Large intestine (tissue), 3 donors: ENCODE data around the gene NPHP4. TPM values are rescaled to one million over a fixed set of nuclear protein-coding genes. Genes with fewer than 3 reads are reported as not detected.

Experiments
- DNase-seq, 2 donors: peaks; one replicate each; pipeline versions ENCODE4 v3.0.0 to v3.0.0-alpha.2; 2013
- H3K27ac ChIP-seq: one replicate; pipeline ENCODE4 v1.5.1; 2013; ENCODE audit warnings: low read length
- H3K27me3 ChIP-seq: 2 replicates; pipeline ENCODE4 v1.6.1; 2013; ENCODE audit warnings: low read length; ENCODE audit not compliant: control insufficient read depth, insufficient read depth
- H3K36me3 ChIP-seq: 2 replicates; pipeline ENCODE4 v1.6.1; 2013; ENCODE audit warnings: low read length; ENCODE audit not compliant: control insufficient read depth, insufficient read depth
- H3K4me1 ChIP-seq: one replicate; pipeline ENCODE4 v1.6.1; 2013; ENCODE audit warnings: low read length; ENCODE audit not compliant: control insufficient read depth, insufficient read depth
- H3K4me3 ChIP-seq: one replicate; pipeline ENCODE4 v1.5.1; 2013; ENCODE audit warnings: low read length
- H3K9me3 ChIP-seq: one replicate; pipeline ENCODE4 v1.6.1; 2013; ENCODE audit warnings: mild to moderate bottlenecking, low read depth, low read length, moderate library complexity; ENCODE audit not compliant: control insufficient read depth
- WGBS: methylation state at CpG from one replicate; pipeline ENCODE4 v1.1.5; 2013; ENCODE audit warnings: low lambda C conversion rate; ENCODE audit not compliant: insufficient coverage; 5-methylcytosine and 5-hydroxymethylcytosine counted together
- polyA plus RNA-seq: library from polyadenylated mRNA; unstranded; fragments of 120-200 nt; gene quantifications from one replicate; pipeline ENCODE4 v1.2.1, GENCODE V29; 2013

Gene NPHP4
- polyA plus RNA-seq, 1 donor = 11.4 TPM

- H3K9me3 ChIP-seq = no peaks in the 10 kb centered on the region
- H3K27ac ChIP-seq = no peak overlapping the region
- no peak for DNase-seq
- H3K4me3 ChIP-seq = no peak overlapping the region
- H3K27me3 ChIP-seq = peaks cover 18% of the 10 kb centered on the region
- no CpG with 5 or more reads among the region's 17 CpGs for WGBS
- no peaks in the 10 kb centered on the region for H3K4me1 ChIP-seq
- no peaks in the 10 kb centered on the region for H3K36me3 ChIP-seq
These were observed 3.8 kb upstream of the NPHP4 start for GRCh38 chr1:5995871-5996630.

DNA sequence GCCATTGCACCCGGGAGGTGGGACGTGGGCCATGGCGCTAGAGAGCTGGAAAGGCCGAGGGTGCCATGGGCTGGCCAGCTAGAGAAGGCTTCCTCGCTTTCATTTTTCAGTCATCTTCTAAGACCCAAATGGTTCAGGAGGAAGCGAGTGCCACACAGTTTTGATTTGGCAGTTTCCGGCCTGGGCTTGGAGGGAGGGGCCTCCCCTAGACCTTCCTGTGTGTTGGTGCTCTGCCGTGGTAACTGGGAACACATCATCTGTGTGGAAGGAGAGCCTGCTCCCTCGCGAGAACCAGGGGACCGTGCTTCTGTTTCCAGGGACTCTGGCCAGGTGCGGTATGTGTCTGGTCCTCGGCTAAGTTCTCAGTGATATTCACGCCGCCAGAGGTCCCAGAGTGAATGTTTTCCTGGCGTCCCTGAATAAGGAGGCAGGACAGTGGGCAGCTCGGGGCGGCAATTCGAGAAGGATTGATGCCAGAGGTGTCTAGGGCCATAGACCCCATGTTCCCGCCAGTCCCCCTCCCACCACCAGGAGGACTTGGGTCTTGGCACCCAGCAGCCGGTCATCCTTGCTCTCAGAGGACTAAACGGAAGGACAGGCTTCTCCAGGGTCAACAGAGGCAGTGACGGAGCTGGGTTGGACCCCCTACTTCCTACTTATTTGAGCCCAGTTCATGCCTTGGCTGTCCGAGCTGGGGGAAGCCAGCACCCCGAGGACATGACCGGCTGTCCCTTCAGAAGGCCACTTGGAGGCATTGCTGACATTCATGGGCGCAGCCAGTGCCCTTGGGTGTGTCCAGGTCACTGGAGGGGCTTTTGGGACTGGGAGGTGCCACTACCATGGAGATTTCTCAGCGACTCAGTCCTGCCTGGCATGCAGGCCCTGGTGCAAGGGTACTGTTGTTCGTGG lies 2.7 kb upstream of the NPHP4 start:
- H3K4me1 ChIP-seq = peaks cover 5% of the 10 kb centered on the region
- no peak overlapping the region for H3K27ac ChIP-seq
- no peaks in the 10 kb centered on the region for H3K9me3 ChIP-seq
- DNase-seq = no peak
- H3K36me3 ChIP-seq = no peaks in the 10 kb centered on the region
- no peak overlapping the region for H3K4me3 ChIP-seq
- WGBS = no CpG with 5 or more reads among the region's 29 CpGs
- H3K27me3 ChIP-seq = peaks cover 18% of the 10 kb centered on the region

DNA sequence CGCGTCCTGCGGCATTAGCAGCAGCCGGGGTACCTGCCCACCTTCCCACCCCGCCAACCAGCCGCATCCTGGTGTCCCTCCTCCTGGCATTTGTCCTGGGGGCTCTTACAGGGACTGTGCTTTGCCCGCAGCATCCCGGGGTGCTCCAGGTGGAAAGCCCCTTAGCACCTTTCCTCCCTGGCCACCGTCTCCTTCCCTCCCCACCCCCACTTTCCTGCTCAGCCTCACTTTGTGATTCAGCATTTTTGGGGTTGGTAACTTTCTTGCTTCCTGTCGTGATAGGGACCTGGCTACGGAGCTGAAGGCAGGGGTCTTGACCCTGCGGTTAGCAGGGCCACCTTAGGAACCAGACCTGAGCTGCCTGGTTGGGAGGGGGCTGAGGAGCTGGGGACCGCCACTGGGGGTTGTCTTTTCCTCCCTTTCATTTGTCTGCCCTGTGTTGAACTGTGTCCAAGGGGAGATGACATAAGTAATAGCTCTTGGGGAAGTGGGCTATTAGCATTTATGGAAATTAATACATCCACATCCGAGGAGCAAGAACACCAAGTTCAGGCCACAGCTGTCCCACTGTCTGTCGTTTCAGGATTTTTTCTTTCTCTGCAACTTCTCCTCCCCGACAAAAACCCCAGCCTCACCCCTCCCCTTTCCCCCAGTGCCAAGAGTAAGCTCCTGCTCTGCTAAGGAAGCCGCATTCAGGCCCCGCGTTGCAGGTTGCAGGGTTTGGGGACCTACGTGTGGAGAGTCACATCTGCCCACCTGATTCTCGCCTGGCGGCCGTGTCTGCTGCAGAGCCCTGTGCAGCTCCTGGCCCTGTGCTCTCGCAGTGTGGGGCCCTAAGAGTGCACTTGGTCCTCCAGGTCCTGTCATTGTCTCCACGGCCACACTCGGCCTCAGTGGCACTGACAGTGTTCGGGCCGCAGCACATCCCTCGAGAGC lies 1.6 kb upstream of the NPHP4 start:
- Histone ChIP-seq H3K27ac (no peak overlapping the region), H3K9me3 (no peaks in the 10 kb centered on the region), H3K36me3 (no peaks in the 10 kb centered on the region), H3K27me3 (peaks cover 18% of the 10 kb centered on the region), H3K4me1 (peaks cover 5% of the 10 kb centered on the region), H3K4me3 (no peak overlapping the region)
- DNase-seq = no peak
- WGBS = no CpG with 5 or more reads among the region's 29 CpGs

GRCh38 chr1:5992814-5993555 lies 760 bp upstream of the NPHP4 start:
- Histone ChIP-seq H3K27ac (no peak overlapping the region), H3K4me1 (peaks cover 5% of the 10 kb centered on the region), H3K9me3 (no peaks in the 10 kb centered on the region), H3K36me3 (no peaks in the 10 kb centered on the region), H3K27me3 (peaks cover 18% of the 10 kb centered on the region), H3K4me3 (peak overlapping the region; percentile 43)
- 0% methylated on average over 3 of the region's 49 CpGs for WGBS
- DNase-seq = peak in 1 of 2 donors; percentile 22

DNA sequence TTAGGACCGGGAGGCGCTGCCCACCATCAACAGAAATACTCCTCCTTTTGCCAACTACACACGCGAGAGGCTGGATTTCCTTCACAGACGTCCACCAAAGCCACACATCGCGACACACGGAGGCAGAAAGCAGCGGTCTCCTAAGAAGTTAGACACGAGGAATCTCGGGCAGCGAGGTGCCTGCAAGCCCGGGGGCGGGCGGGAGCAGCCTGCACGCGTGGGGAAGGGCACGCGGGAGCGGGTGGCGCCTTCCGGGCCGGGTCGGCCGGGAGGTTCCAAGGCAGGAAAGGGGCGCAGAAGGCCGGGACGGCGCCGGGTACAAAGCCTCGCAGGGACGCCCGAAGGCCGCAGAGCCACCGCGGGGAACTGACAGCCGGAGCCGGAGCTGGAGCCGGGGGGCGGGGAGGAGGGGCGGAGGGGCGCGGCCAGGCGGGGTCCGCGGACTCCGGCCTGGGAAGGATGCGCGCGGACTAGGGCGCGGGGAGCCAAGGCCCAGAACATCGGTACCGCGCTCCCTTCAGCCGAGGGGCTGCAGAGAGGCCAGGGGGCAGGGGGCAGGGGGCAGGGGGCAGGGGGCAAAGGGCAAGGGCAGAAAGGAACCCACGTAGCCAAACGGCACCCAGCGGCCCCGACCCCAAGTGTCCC lies 722 bp downstream of the NPHP4 start:
- no CpG with 5 or more reads among the region's 60 CpGs for WGBS
- peak in 1 of 2 donors; percentile 43 for DNase-seq

GRCh38 chr1:5990913-5991312 lies 1.3 kb downstream of the NPHP4 start:
- no CpG with 5 or more reads among the region's 10 CpGs for WGBS
- no peak overlapping the region for H3K27ac ChIP-seq

More for the DNA sequence above, 722 bp downstream of the NPHP4 start:
- peaks cover 5% of the 10 kb centered on the region for H3K4me1 ChIP-seq
- no peaks in the 10 kb centered on the region for H3K9me3 ChIP-seq
- no peaks in the 10 kb centered on the region for H3K36me3 ChIP-seq
- H3K27me3 ChIP-seq = peaks cover 18% of the 10 kb centered on the region
- H3K27ac ChIP-seq = no peak overlapping the region
- H3K4me3 ChIP-seq = peak overlapping the region; percentile 49

GRCh38 chr1:5989731-5990271 lies 2.4 kb downstream of the NPHP4 start:
- WGBS = 100% methylated on average over 1 of the region's 18 CpGs
- H3K4me3 ChIP-seq = no peak overlapping the region
- H3K4me1 ChIP-seq = peaks cover 5% of the 10 kb centered on the region
- no peaks in the 10 kb centered on the region for H3K9me3 ChIP-seq
- no peak for DNase-seq
- H3K27ac ChIP-seq = no peak overlapping the region
- H3K27me3 ChIP-seq = peaks cover 18% of the 10 kb centered on the region
- peaks cover 2% of the 10 kb centered on the region for H3K36me3 ChIP-seq

More at GRCh38 chr1:5990913-5991312, 1.3 kb downstream of the NPHP4 start:
- Histone ChIP-seq H3K27me3 (peaks cover 18% of the 10 kb centered on the region), H3K4me1 (peaks cover 5% of the 10 kb centered on the region), H3K4me3 (peak overlapping the region; percentile 49), H3K9me3 (no peaks in the 10 kb centered on the region), H3K36me3 (peaks cover 2% of the 10 kb centered on the region)
- DNase-seq = no peak

DNA sequence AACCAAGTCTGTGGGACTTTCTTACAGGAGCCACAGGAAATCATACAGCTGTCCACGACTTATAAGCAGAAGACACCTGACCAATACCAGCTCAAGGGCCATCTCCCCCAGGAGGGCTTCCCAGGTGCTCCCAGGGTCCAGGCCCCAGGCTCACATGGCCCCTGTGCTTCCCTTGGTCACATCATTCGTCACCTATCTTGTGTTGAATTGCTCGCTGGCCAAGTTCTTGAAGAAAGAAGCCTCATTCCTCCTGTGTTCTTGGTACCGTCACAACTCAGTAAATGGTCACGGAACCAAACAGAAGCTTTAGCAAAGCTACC lies 3.0 kb downstream of the NPHP4 start:
- Histone ChIP-seq H3K27ac (no peak overlapping the region), H3K27me3 (peaks cover 14% of the 10 kb centered on the region), H3K36me3 (peaks cover 2% of the 10 kb centered on the region), H3K4me1 (peaks cover 5% of the 10 kb centered on the region), H3K4me3 (no peak overlapping the region), H3K9me3 (no peaks in the 10 kb centered on the region)
- WGBS = 90% methylated on average over 2 of the region's 5 CpGs
- DNase-seq = no peak

DNA sequence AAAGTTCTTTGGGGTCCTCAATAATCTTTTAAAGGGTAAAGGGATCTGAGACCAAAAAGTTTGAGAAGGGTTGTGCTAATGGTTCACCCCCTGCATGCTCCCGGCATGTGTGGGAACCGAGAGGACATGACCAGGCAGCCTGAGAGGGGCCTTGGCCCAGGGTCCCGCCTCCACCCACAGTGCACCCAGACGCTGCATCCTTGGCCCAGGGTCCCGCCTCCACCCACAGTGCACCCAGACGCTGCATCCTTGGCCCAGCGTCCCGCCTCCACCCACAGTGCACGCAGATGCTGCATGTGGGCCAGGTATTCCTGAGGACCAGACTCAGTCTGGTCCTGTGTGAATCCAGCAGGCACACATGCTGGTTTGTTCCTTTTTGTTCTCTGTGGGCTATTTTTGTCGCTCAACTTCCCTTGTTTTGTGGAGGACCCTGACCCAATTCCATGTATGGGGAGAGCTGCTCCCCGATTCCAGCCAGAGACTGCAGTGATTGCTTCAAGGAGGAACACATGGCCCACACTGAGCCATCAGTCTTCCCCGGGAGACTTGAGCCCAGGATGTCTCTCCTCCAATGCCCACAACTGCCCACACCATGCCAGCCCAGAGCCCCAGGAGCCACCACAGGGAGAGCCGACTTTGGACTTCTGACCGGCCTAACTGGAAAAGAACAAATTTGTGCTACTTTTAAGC lies 3.5 kb downstream of the NPHP4 start:
- peaks cover 8% of the 10 kb centered on the region for H3K27me3 ChIP-seq
- no peak overlapping the region for H3K4me3 ChIP-seq
- H3K27ac ChIP-seq = no peak overlapping the region
- peaks cover 5% of the 10 kb centered on the region for H3K4me1 ChIP-seq
- DNase-seq = no peak
- no peaks in the 10 kb centered on the region for H3K9me3 ChIP-seq
- H3K36me3 ChIP-seq = peaks cover 2% of the 10 kb centered on the region
- no CpG with 5 or more reads among the region's 14 CpGs for WGBS
